Measurements from ENCODE around the gene EFNA5. TPM values are rescaled to one million over a fixed set of nuclear protein-coding genes. Genes with fewer than 3 reads are reported as not detected.

The EFNA5 gene
- total RNA-seq, 2 experiments from 2014 or later, result not detected

DNA sequence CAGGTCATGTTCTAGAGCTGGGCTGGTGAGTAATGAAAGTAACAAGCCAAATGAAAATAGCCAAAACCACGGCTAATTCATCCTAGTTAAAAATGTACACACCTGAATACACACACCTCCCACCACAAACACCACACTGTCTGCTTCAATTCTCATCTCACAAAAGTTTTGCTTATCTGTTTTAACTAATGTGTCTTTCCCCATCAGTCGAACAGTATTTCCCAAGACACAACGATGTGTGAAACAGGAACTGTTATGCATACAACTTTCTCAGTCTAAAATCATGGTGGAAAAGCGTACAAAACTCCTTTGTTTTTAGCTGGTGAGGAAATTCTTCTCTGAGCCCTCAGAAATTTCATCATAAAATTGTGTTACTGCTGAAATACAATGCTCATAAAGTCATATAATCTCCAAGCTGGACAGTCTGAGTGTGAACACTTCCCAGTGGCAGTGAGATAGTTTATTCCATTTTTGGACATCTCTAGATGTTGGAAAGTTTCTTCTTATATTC lies 242.4 kb downstream of the EFNA5 start:
- POLR2A ChIA-PET, result no interaction called here
- Mint-ChIP-seq H3K27me3 (peaks cover 6% of the 10 kb centered on the region), H3K4me3 (no peak overlapping the region), H3K36me3 (no peaks in the 10 kb centered on the region), H3K9me3 (no peaks in the 10 kb centered on the region), H3K27ac (no peak overlapping the region), H3K4me1 (peaks cover 2% of the 10 kb centered on the region)
- DNase-seq (no peak), ATAC-seq (ENCODE audit: low read depth) (no peak)

DNA sequence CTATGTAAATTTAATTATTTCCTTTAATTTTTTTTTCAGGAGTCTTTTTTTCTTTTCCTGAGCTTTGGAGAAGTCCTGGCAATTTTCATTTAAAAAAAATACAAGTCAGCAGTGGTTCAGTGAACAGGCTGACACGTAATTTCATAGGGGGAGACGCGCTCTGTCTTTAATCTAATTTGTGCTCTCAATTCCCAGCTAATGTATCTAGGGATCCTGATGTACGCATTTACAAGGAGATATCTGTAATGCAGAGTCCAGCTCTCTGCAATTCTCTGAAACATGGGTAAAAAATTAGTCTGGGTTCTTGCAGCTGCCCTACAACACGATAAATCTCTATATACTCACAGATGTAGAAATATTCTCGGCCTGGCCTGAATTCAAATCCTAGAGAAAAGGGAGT lies 243.9 kb downstream of the EFNA5 start:
- peaks cover 10% of the 10 kb centered on the region for H3K27me3 Mint-ChIP-seq
- H3K4me1 Mint-ChIP-seq, result peaks cover 2% of the 10 kb centered on the region
- no peaks in the 10 kb centered on the region for H3K9me3 Mint-ChIP-seq
- H3K4me3 Mint-ChIP-seq, result no peak overlapping the region
- POLR2A ChIA-PET, result no interaction called here
- H3K36me3 Mint-ChIP-seq, result no peaks in the 10 kb centered on the region
- H3K27ac Mint-ChIP-seq, result no peak overlapping the region
- DNase-seq (no peak), ATAC-seq (ENCODE audit: low read depth) (no peak)

DNA sequence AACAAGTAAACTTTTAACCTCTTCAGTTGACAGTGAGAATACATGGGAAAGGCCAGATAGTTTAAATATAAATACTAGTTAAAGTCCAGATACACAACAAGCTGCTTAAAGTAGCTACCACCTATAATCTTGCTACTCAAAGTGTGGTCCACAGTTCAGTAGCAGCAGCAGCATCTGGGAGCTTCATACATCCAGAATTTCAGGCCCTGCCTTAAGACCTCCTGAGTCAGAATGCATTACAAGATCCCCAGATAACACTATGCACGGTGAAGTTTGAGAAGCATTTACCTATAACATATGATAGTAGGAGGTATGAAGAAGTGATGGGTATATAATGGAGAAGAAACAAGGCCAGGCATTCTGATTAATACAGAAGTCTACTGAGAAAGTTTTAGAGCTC lies 244.5 kb downstream of the EFNA5 start:
- H3K4me3 Mint-ChIP-seq, result no peak overlapping the region
- H3K27ac Mint-ChIP-seq, result no peak overlapping the region
- no peak for DNase-seq
- POLR2A ChIA-PET, result no interaction called here
- no peaks in the 10 kb centered on the region for H3K36me3 Mint-ChIP-seq
- no peaks in the 10 kb centered on the region for H3K9me3 Mint-ChIP-seq
- no peak for ATAC-seq (ENCODE audit: low read depth)
- peaks cover 2% of the 10 kb centered on the region for H3K4me1 Mint-ChIP-seq
- peaks cover 16% of the 10 kb centered on the region for H3K27me3 Mint-ChIP-seq

DNA sequence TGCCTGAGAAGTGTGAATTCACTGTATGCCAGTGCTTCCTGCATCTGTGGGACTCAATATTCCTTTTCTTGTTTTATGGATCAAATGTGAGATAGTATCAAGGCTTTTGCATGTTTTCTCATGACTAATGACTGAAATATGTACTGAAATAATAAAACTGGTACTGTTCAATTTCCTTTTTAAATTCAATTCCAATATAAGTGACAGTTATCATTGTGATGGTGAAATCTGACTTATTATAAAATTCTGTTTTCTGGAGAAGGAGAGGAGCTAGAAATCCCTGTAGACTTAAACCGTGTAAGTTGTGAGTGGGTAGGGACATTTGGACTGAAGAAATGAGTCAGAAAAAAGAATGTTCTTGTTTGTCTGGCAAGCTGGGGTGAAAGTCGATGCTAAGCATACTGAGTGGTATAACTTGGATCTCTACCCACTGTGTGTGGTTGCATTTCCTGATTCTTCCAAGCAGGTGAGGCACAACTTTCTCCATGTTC lies 245.2 kb downstream of the EFNA5 start:
- peaks cover 17% of the 10 kb centered on the region for H3K27me3 Mint-ChIP-seq
- ATAC-seq (ENCODE audit: low read depth) (no peak), DNase-seq (no peak)
- H3K4me3 Mint-ChIP-seq, result no peak overlapping the region
- H3K9me3 Mint-ChIP-seq, result no peaks in the 10 kb centered on the region
- no peak overlapping the region for H3K27ac Mint-ChIP-seq
- peaks cover 2% of the 10 kb centered on the region for H3K4me1 Mint-ChIP-seq
- POLR2A ChIA-PET, result no interaction called here
- no peaks in the 10 kb centered on the region for H3K36me3 Mint-ChIP-seq

DNA sequence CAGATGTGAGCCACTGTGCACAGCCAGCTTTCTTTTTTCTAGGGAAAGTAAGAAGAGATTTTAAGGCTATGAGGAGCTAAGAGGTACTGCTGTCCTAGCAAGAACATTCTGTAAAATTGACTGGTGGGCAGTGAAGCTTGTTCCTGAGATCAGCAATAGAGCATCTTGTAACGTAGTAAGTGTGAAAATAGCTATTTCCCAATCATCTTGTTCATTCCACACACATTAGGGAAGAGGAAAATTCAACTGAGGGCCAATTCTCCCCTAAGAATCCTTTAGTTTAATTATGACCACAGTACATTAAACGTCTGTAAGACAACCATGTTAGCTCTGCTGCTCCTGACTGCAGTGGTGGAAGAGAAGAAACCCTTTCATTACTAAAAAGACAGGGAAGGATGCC lies 246.2 kb downstream of the EFNA5 start:
- Mint-ChIP-seq H3K36me3 (no peaks in the 10 kb centered on the region), H3K27me3 (peaks cover 17% of the 10 kb centered on the region), H3K4me3 (no peak overlapping the region), H3K9me3 (no peaks in the 10 kb centered on the region), H3K27ac (no peak overlapping the region), H3K4me1 (no peaks in the 10 kb centered on the region)
- DNase-seq, result no peak
- no peak for ATAC-seq (ENCODE audit: low read depth)
- POLR2A ChIA-PET, result no interaction called here

DNA sequence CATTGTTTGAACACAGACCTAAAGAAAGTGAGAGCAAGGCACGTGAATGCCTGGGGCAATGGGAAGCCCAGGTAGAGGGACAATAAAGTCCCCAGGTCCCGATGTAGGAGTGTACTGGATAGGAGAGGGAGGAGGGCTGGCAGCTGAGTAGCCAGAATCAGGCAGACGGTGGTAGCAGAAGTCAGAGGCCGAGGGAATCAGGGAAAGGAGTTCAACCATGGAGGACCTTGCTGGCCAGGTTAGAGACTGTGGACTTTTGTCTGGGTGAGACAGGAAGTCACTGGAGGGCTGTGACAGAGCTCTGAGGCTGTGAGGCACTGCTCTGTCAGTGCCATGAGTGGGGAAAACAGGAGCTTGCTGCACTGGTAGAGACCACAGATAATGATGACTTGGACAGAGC lies 248.2 kb downstream of the EFNA5 start:
- Mint-ChIP-seq H3K36me3 (no peaks in the 10 kb centered on the region), H3K4me3 (no peak overlapping the region), H3K9me3 (no peaks in the 10 kb centered on the region), H3K27me3 (peaks cover 17% of the 10 kb centered on the region), H3K27ac (no peak overlapping the region), H3K4me1 (no peaks in the 10 kb centered on the region)
- ATAC-seq (ENCODE audit: low read depth) (no peak), DNase-seq (no peak)
- POLR2A ChIA-PET, result no interaction called here

DNA sequence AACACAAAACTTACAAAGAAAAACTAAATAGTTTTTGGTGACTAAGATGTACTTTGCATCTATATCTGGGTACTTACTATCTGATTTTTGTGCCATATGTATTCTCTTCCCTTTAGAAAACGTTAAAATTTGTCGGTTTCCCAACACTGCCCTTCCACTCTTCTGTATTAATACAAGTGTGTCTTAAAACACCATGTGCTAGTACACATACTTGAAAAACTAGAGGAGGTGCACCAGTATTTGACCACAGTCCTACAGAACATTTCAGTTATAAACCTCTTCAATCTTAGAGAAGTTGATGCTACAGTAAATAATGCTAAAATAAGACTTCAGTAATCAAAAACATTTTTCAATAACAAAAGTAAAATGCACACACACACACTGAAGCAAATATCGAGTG lies 251.2 kb downstream of the EFNA5 start:
- Mint-ChIP-seq H3K9me3 (no peaks in the 10 kb centered on the region), H3K36me3 (no peaks in the 10 kb centered on the region), H3K4me1 (no peaks in the 10 kb centered on the region), H3K27me3 (peaks cover 13% of the 10 kb centered on the region), H3K4me3 (no peak overlapping the region), H3K27ac (no peak overlapping the region)
- POLR2A ChIA-PET, result no interaction called here
- DNase-seq (no peak), ATAC-seq (ENCODE audit: low read depth) (no peak)

DNA sequence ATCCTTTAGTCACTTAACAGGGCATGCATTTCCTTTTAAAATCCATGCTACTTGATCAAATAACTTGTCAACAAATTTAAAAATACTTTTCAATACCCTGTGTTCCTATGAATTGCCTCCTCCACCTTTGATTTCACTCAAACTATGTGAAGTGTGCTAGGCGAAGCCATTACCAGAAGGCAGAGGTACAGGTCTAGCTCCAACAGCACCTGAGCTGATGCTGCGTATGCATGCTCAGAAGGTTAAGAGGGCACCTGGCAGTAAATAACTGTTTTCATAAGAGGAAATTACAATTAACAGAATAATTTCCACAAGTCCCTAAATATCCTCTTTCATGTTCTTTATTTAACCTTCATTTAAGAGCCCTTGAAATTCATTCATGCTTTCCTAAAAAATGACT lies 251.8 kb downstream of the EFNA5 start:
- ATAC-seq (ENCODE audit: low read depth), result no peak
- no peaks in the 10 kb centered on the region for H3K36me3 Mint-ChIP-seq
- H3K4me1 Mint-ChIP-seq, result no peaks in the 10 kb centered on the region
- POLR2A ChIA-PET, result no interaction called here
- no peak overlapping the region for H3K27ac Mint-ChIP-seq
- H3K9me3 Mint-ChIP-seq, result no peaks in the 10 kb centered on the region
- DNase-seq, result no peak
- peaks cover 13% of the 10 kb centered on the region for H3K27me3 Mint-ChIP-seq
- no peak overlapping the region for H3K4me3 Mint-ChIP-seq

DNA sequence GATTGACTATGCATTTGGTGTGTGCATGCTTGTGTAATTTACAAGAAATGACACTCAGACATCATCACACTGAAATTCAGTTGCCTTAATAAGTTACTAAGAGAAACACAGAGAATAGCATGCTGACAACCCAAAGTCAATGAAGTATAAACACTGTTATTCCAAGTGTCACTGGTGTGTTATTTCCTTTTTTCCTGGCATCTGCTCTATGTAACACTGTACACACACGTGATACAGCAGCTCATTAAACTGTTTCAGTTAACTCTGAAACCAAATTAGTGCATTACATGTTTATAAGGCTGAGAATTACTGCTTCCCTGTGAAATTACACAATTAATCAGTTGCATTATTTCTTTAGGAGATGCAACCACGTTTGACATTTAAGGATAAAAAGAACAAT lies 252.7 kb downstream of the EFNA5 start:
- Mint-ChIP-seq H3K36me3 (no peaks in the 10 kb centered on the region), H3K4me1 (no peaks in the 10 kb centered on the region), H3K4me3 (no peak overlapping the region), H3K27me3 (peaks cover 16% of the 10 kb centered on the region), H3K9me3 (no peaks in the 10 kb centered on the region), H3K27ac (no peak overlapping the region)
- DNase-seq (no peak), ATAC-seq (ENCODE audit: low read depth) (no peak)
- POLR2A ChIA-PET, result no interaction called here

DNA sequence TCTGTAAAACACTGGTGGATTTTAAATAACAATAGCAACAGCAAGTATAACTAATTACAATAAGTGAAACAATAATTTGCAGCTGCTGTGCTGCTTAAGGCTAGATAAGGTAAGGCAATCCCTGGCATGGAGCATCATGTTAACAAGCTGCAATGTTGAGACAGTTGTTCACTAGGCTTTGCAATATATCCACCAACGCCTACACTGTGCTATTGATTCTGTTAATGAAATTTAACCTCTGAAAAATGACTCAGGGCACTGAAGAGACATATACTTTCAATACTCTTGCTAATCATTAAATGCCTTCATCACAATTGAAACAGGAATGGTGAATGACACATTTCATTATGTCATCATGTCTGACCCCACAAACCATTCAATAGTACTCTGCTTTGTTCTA lies 255.0 kb downstream of the EFNA5 start:
- no peaks in the 10 kb centered on the region for H3K9me3 Mint-ChIP-seq
- H3K4me1 Mint-ChIP-seq, result no peaks in the 10 kb centered on the region
- H3K27ac Mint-ChIP-seq, result no peak overlapping the region
- no peak for ATAC-seq (ENCODE audit: low read depth)
- no peak for DNase-seq
- POLR2A ChIA-PET, result no interaction called here
- no peak overlapping the region for H3K4me3 Mint-ChIP-seq
- H3K27me3 Mint-ChIP-seq, result peaks cover 10% of the 10 kb centered on the region
- no peaks in the 10 kb centered on the region for H3K36me3 Mint-ChIP-seq

DNA sequence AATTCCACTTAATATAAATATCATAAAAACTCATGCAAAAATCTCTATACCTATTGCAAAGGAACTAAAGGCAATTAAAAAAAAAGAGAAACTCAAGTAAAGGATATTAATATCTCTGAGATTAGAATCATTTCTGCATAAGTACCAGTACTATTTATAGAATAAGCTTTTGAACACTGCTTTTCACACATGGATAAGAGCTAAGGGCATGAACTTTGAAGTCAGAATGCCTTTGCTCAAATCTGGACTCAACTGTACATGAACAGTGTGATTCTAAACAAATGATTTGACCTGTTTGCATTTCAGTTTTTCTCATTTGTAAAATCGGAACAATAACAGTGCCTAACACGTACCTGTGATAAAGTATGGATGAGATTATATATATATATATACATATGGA lies 255.9 kb downstream of the EFNA5 start:
- ATAC-seq (ENCODE audit: low read depth) (no peak), DNase-seq (no peak)
- H3K27ac Mint-ChIP-seq, result no peak overlapping the region
- POLR2A ChIA-PET, result no interaction called here
- H3K36me3 Mint-ChIP-seq, result no peaks in the 10 kb centered on the region
- no peaks in the 10 kb centered on the region for H3K9me3 Mint-ChIP-seq
- no peak overlapping the region for H3K4me3 Mint-ChIP-seq
- peaks cover 10% of the 10 kb centered on the region for H3K27me3 Mint-ChIP-seq
- no peaks in the 10 kb centered on the region for H3K4me1 Mint-ChIP-seq

DNA sequence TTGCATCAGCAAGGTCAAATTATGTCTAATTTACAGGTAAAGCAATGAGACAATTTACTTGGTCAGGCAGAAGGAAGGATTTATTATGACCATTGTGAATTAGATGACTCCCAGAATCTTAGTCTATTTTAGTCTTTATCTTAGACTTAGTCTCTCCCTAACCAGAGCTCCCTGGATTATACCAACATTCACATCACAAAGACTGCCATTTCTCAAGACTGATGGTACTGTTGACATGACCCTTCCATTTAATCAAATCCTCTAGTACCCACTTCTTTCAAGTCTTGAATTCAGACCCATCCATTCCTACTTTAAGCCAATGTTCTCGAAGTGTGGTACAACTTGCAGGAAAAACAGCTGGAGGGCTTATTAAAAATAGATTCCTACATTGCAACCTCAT lies 257.0 kb downstream of the EFNA5 start:
- DNase-seq (no peak), ATAC-seq (ENCODE audit: low read depth) (no peak)
- H3K4me1 Mint-ChIP-seq, result no peaks in the 10 kb centered on the region
- POLR2A ChIA-PET, result no interaction called here
- H3K27me3 Mint-ChIP-seq, result peaks cover 10% of the 10 kb centered on the region
- H3K36me3 Mint-ChIP-seq, result no peaks in the 10 kb centered on the region
- H3K4me3 Mint-ChIP-seq, result no peak overlapping the region
- no peaks in the 10 kb centered on the region for H3K9me3 Mint-ChIP-seq
- no peak overlapping the region for H3K27ac Mint-ChIP-seq

DNA sequence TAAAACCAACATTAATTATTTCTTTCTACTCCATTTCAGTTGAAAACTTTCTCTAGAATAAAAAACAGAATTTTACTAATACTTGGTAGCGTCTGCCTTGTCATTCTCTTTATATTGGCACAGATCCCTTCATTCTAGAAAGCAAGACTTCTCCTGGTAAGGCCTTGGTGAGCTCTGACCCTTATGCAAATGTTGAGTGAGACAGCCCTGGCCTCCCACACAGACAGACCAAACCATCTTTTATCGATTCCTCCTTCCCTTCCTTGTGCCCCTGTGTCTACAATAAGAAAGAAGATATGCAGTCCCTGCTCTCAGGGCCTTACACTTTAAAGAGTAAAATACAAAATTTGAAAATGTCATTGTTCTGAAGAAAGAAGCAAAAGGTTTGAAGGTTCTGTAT lies 262.2 kb downstream of the EFNA5 start:
- POLR2A ChIA-PET, result no interaction called here
- Mint-ChIP-seq H3K4me3 (no peak overlapping the region), H3K27me3 (peaks cover 11% of the 10 kb centered on the region), H3K36me3 (no peaks in the 10 kb centered on the region), H3K4me1 (no peaks in the 10 kb centered on the region), H3K9me3 (no peaks in the 10 kb centered on the region), H3K27ac (no peak overlapping the region)
- ATAC-seq (ENCODE audit: low read depth), result no peak
- no peak for DNase-seq

DNA sequence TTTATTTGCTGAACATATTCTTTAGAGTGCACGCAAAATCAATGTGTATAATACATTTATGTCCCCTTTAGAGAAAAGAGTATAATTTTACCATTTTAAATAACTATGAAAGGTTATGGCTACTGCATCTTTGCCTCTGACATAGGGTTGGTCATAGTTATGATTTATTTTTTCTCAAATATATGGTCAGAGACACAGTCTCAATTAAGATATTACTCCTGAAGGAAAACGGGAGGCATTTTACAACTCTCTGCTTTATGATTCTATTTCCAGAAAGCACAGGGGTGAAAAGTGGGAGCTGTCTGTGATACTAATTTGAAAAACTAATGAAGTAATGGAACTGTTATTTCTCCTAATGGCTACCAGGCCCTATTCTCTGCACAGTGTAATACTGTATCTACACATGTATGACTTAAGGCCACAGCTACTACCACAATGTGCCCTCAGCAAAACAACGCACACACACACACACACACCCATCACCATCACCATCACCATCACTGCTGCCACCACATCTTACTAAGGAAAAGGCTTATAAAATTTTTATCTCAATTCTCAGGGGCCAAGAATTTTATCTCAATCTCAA lies 262.9 kb downstream of the EFNA5 start:
- DNase-seq, result no peak
- H3K27me3 Mint-ChIP-seq, result peaks cover 8% of the 10 kb centered on the region
- H3K4me3 Mint-ChIP-seq, result no peak overlapping the region
- POLR2A ChIA-PET, result no interaction called here
- no peaks in the 10 kb centered on the region for H3K4me1 Mint-ChIP-seq
- ATAC-seq (ENCODE audit: low read depth), result no peak
- H3K36me3 Mint-ChIP-seq, result no peaks in the 10 kb centered on the region
- H3K27ac Mint-ChIP-seq, result no peak overlapping the region
- H3K9me3 Mint-ChIP-seq, result no peaks in the 10 kb centered on the region
